ENCODE data around the gene ACBD6. TPM values are rescaled to one million over a fixed set of nuclear protein-coding genes. Genes with fewer than 3 reads are reported as not detected.

The ACBD6 gene
- total and polyA plus RNA-seq, 2 experiments from 2014 or later, result 75.7 to 88.8 TPM

DNA sequence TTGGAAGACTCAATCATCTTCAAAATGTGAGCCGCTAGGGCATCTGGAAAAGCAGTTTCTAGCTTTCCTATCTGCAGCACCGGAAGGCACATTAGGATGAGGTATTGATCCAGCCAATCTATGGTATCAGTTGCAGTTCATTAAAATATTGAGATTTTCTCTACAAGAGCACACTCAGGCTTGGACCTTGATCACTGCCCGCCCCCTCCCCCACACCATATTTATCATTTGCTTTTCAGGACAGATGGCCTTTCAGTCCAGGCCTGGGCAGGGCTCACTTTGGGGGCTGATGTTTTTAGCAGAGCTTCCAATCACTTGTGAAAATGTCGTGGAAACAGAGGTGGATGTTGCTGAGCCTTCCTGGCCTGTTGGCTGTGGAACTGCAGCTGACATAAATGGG is 254.8 kb downstream of the ACBD6 start:
- no peak overlapping the region for H3K4me3 ChIP-seq
- peaks cover 28% of the 10 kb centered on the region for H3K4me1 ChIP-seq (ENCODE audit: insufficient read depth)
- H3F3A ChIP-seq (replicated peaks; ENCODE audit: low read depth), result 0 out of 2 replicates have a peak, but pooled peaks cover 2% of the 10 kb centered on the region
- Mint-ChIP-seq H3K27me3 (ENCODE audit: insufficient read depth, low read depth, poor library complexity) (peaks cover 22% of the 10 kb centered on the region), H3K9me3 (no peaks in the 10 kb centered on the region), H3K4me1 (peaks cover 49% of the 10 kb centered on the region), H3K27ac (no peak overlapping the region), H3K4me3 (no peak overlapping the region), H3K36me3 (ENCODE audit: low read depth) (no peaks in the 10 kb centered on the region; the same call in 2 of the 3 replicates)
- no peak overlapping the region for H3K4me2 ChIP-seq
- 0 out of 2 replicates have a peak, but pooled peaks cover 3% of the 10 kb centered on the region for H4K20me1 ChIP-seq (replicated peaks; ENCODE audit: insufficient read depth)
- H3K27ac ChIP-seq (ENCODE audit: low read depth), result no peak overlapping the region
- no peaks in the 10 kb centered on the region for H3K36me3 ChIP-seq (ENCODE audit: insufficient read depth)
- no peaks in the 10 kb centered on the region for H3K27me3 ChIP-seq (ENCODE audit: insufficient read depth)
- no peak for ATAC-seq
- no peak for TF ChIP-seq CREB1 (CRISPR knock-in tag; IDR thresholded peaks at IDR 0.05; ENCODE audit: low read depth)
- TF ChIP-seq, protein P1, sequence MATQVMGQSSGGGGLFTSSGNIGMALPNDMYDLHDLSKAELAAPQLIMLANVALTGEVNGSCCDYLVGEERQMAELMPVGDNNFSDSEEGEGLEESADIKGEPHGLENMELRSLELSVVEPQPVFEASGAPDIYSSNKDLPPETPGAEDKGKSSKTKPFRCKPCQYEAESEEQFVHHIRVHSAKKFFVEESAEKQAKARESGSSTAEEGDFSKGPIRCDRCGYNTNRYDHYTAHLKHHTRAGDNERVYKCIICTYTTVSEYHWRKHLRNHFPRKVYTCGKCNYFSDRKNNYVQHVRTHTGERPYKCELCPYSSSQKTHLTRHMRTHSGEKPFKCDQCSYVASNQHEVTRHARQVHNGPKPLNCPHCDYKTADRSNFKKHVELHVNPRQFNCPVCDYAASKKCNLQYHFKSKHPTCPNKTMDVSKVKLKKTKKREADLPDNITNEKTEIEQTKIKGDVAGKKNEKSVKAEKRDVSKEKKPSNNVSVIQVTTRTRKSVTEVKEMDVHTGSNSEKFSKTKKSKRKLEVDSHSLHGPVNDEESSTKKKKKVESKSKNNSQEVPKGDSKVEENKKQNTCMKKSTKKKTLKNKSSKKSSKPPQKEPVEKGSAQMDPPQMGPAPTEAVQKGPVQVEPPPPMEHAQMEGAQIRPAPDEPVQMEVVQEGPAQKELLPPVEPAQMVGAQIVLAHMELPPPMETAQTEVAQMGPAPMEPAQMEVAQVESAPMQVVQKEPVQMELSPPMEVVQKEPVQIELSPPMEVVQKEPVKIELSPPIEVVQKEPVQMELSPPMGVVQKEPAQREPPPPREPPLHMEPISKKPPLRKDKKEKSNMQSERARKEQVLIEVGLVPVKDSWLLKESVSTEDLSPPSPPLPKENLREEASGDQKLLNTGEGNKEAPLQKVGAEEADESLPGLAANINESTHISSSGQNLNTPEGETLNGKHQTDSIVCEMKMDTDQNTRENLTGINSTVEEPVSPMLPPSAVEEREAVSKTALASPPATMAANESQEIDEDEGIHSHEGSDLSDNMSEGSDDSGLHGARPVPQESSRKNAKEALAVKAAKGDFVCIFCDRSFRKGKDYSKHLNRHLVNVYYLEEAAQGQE (IDR thresholded peaks at IDR 0.05; ENCODE audit: unreplicated experiment), result no peak
- no peak for TF ChIP-seq ZNF331 (CRISPR knock-in tag; IDR thresholded peaks at IDR 0.05; ENCODE audit: low read depth)
- TF ChIP-seq ETS1 (IDR thresholded peaks at IDR 0.05), result no peak
- TF ChIP-seq EZH2 (IDR thresholded peaks at IDR 0.05; ENCODE audit: low read depth, unreplicated experiment), result no peak
- no peak for TF ChIP-seq STAT1 (IDR thresholded peaks at IDR 0.05; ENCODE audit: unreplicated experiment)
- no peak for TF ChIP-seq ZNF462 (CRISPR knock-in tag; IDR thresholded peaks at IDR 0.05)
- no peak for TF ChIP-seq ZNF114 (CRISPR knock-in tag; IDR thresholded peaks at IDR 0.05)
- no peak for TF ChIP-seq JUNB (IDR thresholded peaks at IDR 0.05; ENCODE audit: unreplicated experiment)
- TF ChIP-seq POLR2AphosphoS5 (IDR thresholded peaks at IDR 0.05; ENCODE audit: low read depth), result no peak
- no peak for TF ChIP-seq CTCF (conservative IDR thresholded peaks at IDR 0.05; ENCODE audit: low read depth in 2 of 2)
- no peak for DNase-seq (ENCODE audit: low spot score)
- no peaks in the 10 kb centered on the region for H3K9me2 ChIP-seq (ENCODE audit: insufficient read depth)
- H3K79me2 ChIP-seq (replicated peaks; ENCODE audit: insufficient read depth), result no peaks in the 10 kb centered on the region
- no peak overlapping the region for H2AFZ ChIP-seq
